Activated T-helper 9 cell treated with anti-CD3 and anti-CD28 coated beads, Interleukin-2, amount 50 U/mL, for 16 hours (primary cell): ENCODE data around the gene HAS3.
A peak's percentile ranks its signal among the peaks of the same experiment; 100 is the strongest.
"Not testable (repeated sequence)": the region's sequence is repeated elsewhere in the genome, so short reads cannot be mapped to it uniquely, and the experiment has no call there.

ENCODE experiments used
- DNase-seq: peaks from one replicate; pipeline ENCODE4 v3.0.0-alpha.2; 2020; ENCODE audit warnings: low read depth

The HAS3 gene

GRCh38 chr16:69116906-69117305 is 11.5 kb downstream of the HAS3 start:
- DNase-seq = no peak

- DNase-seq = no peak
Measured at GRCh38 chr16:69118468-69118867, 13.0 kb downstream of the HAS3 start.

- DNase-seq = no peak
Measured at GRCh38 chr16:69118994-69119393, 13.5 kb downstream of the HAS3 start.

DNA sequence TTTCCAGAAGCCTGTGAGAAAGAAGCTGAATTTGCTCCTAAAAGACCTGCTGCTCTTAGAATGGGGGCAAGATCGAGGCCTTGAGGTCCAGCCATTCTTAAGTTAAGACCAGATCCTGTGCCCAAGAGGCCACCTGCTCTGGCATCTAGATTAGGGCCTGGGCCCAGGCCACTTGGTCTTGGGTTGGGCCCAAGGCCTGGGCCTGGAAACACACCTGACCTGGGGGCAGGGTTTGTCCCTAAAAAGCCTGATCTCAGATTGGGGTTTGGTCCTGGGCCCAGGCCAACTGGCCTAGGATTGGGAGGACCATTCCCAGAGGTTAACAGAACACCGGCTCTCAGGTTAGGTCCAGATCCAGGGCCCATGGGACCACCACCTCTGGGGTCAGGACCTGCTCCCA is 14.1 kb downstream of the HAS3 start:
- no peak for DNase-seq

- no peak for DNase-seq
Measured at GRCh38 chr16:69120096-69120664, 14.7 kb downstream of the HAS3 start.

DNA sequence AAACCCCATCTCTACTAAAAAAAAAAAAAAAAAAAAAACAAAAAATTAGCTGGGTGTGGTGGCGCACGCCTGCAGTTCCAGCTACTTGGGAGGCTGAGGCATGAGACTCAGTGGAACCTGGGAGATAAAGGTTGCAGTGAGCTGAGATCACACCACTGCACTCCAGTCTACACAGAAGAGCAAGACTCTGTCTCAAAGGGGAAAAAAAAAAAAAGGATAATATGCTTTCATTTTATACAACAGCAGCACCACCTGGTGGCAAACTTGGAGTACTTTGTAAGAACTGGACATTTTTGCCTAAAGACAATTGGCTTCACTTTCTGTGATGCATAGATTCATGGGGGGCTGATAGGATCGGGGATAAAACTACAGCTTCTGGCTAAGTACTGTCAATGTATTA is 18.5 kb downstream of the HAS3 start:
- peak; percentile 42 for DNase-seq

- not testable (repeated sequence) for DNase-seq
Measured at GRCh38 chr16:69124406-69124805, 19.0 kb downstream of the HAS3 start.

DNA sequence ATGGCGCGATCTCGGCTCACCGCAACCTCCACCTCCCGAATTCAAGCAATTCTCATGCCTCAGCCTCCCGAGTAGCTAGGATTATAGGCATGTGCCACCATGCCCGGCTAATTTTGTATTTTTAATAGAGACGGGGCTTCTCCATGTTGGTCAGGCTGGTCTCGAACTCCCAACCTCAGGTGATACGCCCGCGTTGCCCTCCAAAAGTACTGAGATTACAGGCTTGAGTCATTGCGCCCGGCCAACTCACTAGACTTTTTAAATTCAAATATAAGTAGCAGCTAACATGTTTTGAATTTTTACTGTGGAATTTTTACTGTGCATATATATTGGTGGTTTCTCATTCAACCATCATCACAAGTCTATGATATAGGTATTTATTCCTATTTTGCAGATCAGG is 19.5 kb downstream of the HAS3 start:
- not testable (repeated sequence) for DNase-seq

DNA sequence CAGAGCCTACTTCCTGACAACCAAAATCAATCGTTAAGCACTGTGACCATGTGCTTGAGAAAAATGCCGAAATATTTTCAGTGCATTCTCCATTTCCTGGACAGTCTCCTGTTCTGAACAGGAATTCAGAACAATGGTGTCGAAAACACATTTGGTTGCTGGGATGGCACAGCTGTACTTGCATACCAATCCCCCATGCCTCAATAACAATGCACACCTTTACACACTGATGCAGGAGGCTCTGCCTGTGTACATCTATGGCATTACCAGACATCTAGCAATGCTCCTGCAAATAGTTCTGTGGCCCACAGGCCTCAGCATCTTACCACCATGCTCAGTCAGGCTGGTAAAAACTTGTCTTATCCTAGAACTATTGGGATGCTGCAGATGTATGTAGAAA is 20.8 kb downstream of the HAS3 start:
- no peak for DNase-seq

- not testable (repeated sequence) for DNase-seq
Measured at GRCh38 chr16:69126801-69127200, 21.3 kb downstream of the HAS3 start.

GRCh38 chr16:69127966-69128510 is 22.6 kb downstream of the HAS3 start:
- no peak for DNase-seq

- no peak for DNase-seq
Measured at GRCh38 chr16:69130461-69130860, 25.0 kb downstream of the HAS3 start.

DNA sequence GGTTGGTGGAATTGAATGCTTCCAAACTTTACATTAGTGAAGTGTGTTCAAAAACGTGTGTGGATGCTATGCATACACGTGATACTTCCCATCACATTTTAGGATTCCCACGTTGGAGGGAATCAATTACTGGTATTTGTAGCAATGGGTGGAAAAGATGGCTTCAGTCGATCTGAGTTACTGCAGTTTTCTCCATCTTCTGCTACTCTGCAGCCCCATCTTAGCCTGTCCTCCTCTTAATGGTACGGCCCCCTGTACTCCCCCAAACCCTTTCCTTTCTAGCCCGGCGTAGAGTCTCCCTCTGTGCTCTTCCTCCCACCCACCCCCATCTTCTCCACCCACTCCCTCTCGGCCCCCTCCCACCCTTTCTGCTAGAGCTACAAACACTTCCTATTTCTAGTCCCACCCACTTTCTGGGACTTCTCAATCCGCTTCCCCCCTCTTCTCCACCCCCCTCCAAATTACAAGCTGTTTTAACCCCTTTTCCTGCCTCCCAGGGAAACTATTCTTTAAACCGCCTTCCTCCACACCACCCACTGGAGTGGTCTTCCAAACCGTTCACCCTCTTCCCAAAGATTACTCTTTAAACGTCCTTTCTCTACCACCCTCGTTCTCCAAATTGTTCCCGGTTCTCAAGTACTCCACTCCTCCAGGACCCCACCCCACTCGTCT is 25.9 kb downstream of the HAS3 start:
- no peak for DNase-seq

DNA sequence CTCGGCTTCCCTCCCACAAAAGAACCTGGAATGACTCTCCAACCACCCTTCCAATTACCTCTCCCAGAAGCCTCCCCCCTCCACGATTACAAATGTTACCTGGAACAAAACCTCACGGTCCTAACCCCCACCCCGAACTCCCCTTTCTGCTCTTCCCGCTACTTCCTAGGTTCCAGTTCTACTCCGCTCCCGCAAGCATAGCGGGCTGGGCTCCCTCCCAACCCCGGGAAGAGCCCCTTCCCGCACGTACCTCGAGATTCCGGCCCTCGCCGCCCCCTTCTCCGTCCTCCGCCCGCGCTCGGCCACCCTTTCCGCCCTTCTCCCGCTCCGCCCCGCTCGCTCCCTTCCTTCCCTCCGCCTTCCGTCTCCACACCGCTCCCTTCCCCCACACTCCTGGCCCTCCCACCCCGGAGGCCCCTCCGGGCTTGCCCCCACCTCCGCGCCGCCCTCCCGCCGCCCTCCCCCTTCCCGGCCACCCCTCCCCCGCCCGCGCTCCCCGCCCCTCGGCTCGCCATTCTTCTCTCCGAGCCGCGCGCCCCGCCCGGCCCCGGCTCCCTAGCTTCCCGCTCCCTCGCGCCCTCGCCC is 26.5 kb downstream of the HAS3 start:
- peak; percentile 65 for DNase-seq

DNA sequence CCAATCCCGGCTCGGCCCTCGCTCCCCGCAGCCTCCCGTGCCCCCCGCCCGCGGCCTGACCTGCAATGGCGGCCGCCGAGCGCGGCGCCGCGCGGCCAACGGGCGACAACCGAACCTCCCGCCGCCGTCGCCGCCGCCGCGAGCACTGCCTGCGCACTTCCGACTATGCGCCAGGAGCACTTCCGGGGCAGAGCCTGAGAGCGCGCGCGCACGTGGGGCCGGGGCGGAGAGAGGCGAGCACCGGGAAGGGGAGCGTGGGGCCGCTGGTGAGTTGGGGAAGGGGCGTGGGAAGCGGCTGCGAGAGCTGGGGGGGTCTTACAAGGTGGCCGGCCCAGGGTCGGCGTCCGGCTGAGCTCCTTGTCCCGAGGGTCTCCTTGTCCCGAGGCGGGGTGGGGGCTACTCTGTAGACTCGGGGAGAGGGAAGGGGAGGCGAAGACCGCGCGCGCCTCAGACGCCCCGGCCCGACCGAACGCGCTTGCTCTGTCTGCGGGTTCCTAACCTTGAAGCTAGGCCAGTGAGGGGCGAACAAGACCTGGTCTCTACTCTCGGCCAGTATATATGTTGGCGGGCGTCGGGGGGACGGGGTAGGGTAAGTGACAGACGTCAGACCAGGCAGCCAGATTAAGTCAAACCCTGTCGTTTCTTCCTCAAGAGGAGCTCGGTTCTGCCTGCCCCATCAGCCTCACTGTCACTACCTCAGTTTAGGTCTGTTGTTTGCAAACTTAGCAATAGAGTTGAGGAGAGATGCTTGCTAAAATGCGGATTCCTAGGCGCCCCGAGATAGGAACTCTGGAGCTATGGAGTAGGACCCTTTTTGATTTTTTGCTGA is 27.2 kb downstream of the HAS3 start, which contains the start of the genes CHTF8 and UTP4:
Gene CHTF8, minus strand, starts transcription at position 165 of the 829 bp plus-strand sequence. CDS start 11,130 bp downstream, outside the sequence.
Gene UTP4, plus strand, starts transcription at position 226 of the 829 bp plus-strand sequence. CDS start 811 bp downstream, outside the sequence.
- DNase-seq = peak; percentile 85

DNA sequence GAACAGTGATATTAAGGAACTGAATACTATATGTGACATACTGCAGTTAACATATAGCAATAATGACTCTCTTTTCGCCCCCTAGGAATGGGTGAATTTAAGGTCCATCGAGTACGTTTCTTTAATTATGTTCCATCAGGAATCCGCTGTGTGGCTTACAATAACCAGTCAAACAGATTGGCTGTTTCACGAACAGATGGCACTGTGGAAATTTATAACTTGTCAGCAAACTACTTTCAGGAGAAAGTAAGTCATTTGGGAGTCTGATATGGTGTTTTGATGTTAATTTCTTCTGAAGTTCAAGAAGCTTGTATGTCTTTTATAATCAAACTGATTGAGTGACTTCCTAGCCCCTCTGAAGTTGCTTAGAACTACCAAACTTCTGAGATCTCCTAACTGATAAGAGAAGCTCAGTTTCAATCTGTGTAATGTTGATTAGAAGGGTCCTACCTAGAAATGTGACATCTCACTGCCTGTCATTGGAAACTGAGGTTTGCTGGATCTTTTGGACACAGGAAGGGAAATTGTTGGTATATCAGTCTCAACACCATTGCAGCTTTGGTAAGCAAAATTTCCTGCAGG is 28.0 kb downstream of the HAS3 start:
- no peak for DNase-seq

DNA sequence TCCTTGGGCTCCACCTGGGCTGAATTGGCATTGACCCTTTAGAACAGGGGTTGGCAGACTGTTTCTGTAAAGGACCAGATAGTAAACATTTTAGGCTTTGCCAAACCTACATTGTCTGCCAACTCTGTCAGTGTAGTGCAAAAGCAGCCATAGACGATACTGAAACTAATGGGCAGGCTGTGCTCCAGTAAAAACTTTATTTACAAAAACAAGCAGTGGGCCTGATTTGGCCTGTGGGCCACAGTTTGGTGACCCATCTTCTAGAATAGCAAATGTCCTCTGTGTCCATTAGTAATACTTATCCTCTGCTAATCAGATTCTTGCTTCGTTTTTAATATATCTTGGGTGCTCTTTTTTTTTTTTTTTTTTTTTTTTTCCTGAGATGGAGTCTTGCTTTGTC is 33.2 kb downstream of the HAS3 start:
- no peak for DNase-seq

DNA sequence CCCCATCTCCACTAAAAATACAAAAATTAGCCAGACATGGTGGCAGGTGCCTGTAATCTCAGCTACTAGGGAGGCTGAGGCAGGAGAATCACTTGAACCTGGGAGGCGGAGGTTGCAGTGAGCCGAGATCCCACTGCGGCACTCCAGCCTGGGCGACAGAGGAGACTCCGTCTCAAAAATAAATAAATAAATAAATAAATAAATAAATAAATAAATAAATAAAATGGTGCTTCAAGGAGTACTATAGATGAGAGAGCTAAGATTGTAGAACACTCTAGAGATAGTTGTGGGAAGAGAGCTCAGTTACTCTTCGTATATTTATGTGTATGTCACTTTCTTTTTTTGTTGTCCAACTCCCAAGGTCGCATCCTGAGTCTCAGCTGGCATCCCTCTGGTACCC is 34.0 kb downstream of the HAS3 start:
- not testable (repeated sequence) for DNase-seq

- no peak for DNase-seq
Measured at GRCh38 chr16:69141014-69141413, 35.6 kb downstream of the HAS3 start.

DNA sequence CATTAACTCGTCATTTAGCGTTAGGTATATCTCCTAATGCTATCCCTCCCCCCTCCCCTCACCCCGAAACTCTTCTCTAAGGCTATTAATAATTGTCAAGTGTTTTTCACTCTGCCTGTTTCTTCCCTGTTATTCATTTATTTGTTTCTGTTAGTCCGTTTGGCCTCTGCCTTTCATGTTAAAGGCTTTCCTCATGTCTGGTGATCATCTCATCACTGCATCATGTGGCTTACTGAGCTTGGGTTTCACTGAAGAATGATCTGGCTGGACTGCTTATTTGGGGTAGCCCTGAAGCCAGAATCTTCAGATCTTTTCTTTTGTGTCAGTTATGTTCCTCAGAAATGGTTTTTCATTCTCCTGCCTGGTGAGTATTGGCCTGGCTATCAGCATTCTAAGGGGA is 36.5 kb downstream of the HAS3 start:
- DNase-seq = no peak

DNA sequence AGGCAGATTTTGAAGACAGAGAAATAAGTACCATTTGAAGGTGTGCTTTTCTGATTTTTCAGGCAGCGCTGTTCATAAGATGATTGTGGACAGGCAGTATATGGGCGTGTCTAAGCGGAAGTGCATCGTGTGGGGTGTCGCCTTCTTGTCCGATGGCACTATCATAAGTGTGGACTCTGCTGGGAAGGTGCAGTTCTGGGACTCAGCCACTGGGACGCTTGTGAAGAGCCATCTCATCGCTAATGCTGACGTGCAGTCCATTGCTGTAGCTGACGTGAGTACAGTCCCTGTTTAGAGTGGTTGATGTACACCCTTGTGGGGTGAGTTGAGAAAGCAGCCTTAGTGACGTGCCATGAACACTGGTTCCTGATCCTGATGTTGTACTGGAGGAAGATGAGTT is 37.7 kb downstream of the HAS3 start:
- DNase-seq = no peak

GRCh38 chr16:69145658-69146057 is 40.2 kb downstream of the HAS3 start:
- DNase-seq = no peak
